Testis (tissue), 3 donors: Measurements from ENCODE around the gene RUBCNL. TPM values are rescaled to one million over a fixed set of nuclear protein-coding genes. Genes with fewer than 3 reads are reported as not detected.
"Not testable (repeated sequence)": the region's sequence is repeated elsewhere in the genome, so short reads cannot be mapped to it uniquely, and the experiment has no call there.

Source experiments
- DNase-seq: peaks from one replicate; pipeline ENCODE4 v3.0.0-alpha.2; 2019
- H3K27ac ChIP-seq, 2 donors: fragments of 200-600 bp; sonication (generic); one replicate each; pipeline ENCODE4 v1.5.1; 2019
- H3K27me3 ChIP-seq: fragments of 200-600 bp; sonication (generic); one replicate; pipeline ENCODE4 v1.5.1; 2019
- H3K36me3 ChIP-seq: fragments of 200-600 bp; sonication (generic); one replicate; pipeline ENCODE4 v1.5.1; 2017; ENCODE audit warnings: low read depth; ENCODE audit errors: missing control alignments
- H3K4me1 ChIP-seq: fragments of 200-600 bp; sonication (generic); one replicate; pipeline ENCODE4 v1.5.1; 2019
- H3K4me3 ChIP-seq, 2 donors: fragments of 200-600 bp; sonication (generic); one replicate each; pipeline ENCODE4 v1.5.1; 2017 to 2019
- H3K9me3 ChIP-seq: fragments of 200-600 bp; sonication (generic); one replicate; pipeline ENCODE4 v1.5.1; 2017
- POLR2A ChIP-seq: fragments of 450-650 bp; IDR thresholded peaks from one replicate; pipeline ENCODE4 v1.6.1; 2017; ENCODE audit warnings: antibody characterized with exemption, mild to moderate bottlenecking, moderate library complexity
- WGBS, 2 donors: methylation state at CpG; one replicate each; pipeline ENCODE4 v1.1.5; 2018; 5-methylcytosine and 5-hydroxymethylcytosine counted together
- intact Hi-C: fragments of 100-400 bp; cut with DNase I; formaldehyde crosslinking; loops from one replicate; pipeline ENCODE4 v1.15.1; 2023; ENCODE audit warnings: low total_unique reads
- polyA plus RNA-seq: library from polyadenylated mRNA; stranded (reverse); fragments of 350-450 nt; fragmentation: Illumina TruSeq; extraction: RNeasy Lipid Tissue Mini Kit (QIAGEN cat#74804); gene quantifications from one replicate; pipeline ENCODE4 v1.2.3, GENCODE V29; 2014; ENCODE audit warnings: low read depth, low replicate concordance; ENCODE audit not compliant: insufficient read depth
- total RNA-seq, 2 donors: library from RNA; depleted of rRNA; stranded (reverse); fragments of >200 nt; gene quantifications; one replicate each; pipeline ENCODE4 v1.2.3, GENCODE V29; 2016
- TF ChIP-seq, protein P1 (sequence below), 3 experiments: fragments of 450-650 bp in 2 of 3; fragments of 200-600 bp in 1 of 3; sonication (generic) in 1 of 3; IDR thresholded peaks; one replicate each; pipeline ENCODE4 v1.5.1; 2016 to 2019; ENCODE audit warnings: antibody characterized with exemption in 3 of 3, mild to moderate bottlenecking in 2 of 3, moderate library complexity in 1 of 3

RUBCNL gene
- total and polyA plus RNA-seq, 3 donors from 2014 or later, result 18.3 to 45.6 (median 36.2) TPM

DNA sequence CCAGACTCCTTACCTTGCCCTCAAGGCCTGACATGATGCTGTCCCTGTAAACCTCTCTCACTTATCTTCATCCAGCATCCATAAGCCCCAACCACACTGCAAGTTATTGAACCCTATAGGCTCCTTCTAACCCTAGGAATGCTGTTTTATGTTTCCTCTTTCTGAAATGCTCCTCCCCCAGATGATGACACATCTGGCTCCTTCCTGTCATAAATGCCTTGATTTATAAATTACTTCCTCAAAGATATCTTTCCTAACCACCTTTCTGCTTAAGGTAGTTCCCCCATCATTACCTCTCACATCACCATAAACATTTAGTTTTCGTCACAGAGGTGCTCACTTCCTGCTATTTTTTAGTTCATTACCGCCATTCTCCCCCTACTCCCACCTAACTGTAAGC lies 12.3 kb downstream of the RUBCNL start:
- 76 to 94% methylated on average over 2 of the region's 2 CpGs for WGBS, 2 donors

DNA sequence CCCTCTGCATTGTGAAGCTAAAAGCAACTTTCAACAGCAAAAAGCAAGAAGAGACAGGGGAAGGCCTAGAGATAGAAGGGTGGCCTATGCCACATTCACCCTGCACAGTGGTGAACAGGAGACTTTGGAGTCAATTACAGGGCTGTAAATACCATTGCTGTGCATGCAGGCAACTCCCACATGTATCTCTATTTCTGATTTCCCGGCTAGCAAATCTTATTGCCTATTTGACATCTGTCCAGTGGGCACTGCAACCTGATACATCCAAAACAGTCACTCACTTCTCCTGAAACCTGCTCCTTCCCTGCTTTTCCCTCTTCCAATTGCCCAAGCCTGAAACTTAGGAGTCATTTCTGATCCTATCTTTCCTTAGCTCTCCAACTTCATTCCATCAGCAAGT lies 13.4 kb downstream of the RUBCNL start:
- no peak for DNase-seq
- Histone ChIP-seq H3K9me3 (no peaks in the 10 kb centered on the region), H3K27me3 (no peaks in the 10 kb centered on the region), H3K4me3 (no peak overlapping the region), H3K36me3 (no peaks in the 10 kb centered on the region), H3K4me1 (peaks cover 5% of the 10 kb centered on the region), H3K27ac (no peak overlapping the region)
- TF ChIP-seq, protein P1, sequence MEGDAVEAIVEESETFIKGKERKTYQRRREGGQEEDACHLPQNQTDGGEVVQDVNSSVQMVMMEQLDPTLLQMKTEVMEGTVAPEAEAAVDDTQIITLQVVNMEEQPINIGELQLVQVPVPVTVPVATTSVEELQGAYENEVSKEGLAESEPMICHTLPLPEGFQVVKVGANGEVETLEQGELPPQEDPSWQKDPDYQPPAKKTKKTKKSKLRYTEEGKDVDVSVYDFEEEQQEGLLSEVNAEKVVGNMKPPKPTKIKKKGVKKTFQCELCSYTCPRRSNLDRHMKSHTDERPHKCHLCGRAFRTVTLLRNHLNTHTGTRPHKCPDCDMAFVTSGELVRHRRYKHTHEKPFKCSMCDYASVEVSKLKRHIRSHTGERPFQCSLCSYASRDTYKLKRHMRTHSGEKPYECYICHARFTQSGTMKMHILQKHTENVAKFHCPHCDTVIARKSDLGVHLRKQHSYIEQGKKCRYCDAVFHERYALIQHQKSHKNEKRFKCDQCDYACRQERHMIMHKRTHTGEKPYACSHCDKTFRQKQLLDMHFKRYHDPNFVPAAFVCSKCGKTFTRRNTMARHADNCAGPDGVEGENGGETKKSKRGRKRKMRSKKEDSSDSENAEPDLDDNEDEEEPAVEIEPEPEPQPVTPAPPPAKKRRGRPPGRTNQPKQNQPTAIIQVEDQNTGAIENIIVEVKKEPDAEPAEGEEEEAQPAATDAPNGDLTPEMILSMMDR (IDR thresholded peaks at IDR 0.05), result no peak
- TF ChIP-seq POLR2A, result no peak
- 44 to 52% methylated on average over 1 of the region's 1 CpG for WGBS, 2 donors
- intact Hi-C loops, result no loop called here

More for the DNA sequence above, 12.3 kb downstream of the RUBCNL start:
- Histone ChIP-seq H3K4me1 (peaks cover 2% of the 10 kb centered on the region), H3K27me3 (no peaks in the 10 kb centered on the region), H3K27ac (no peak overlapping the region), H3K4me3 (no peak overlapping the region), H3K36me3 (no peaks in the 10 kb centered on the region), H3K9me3 (no peaks in the 10 kb centered on the region)
- intact Hi-C loops, result no loop called here
- no peak for DNase-seq
- TF ChIP-seq POLR2A, result no peak

DNA sequence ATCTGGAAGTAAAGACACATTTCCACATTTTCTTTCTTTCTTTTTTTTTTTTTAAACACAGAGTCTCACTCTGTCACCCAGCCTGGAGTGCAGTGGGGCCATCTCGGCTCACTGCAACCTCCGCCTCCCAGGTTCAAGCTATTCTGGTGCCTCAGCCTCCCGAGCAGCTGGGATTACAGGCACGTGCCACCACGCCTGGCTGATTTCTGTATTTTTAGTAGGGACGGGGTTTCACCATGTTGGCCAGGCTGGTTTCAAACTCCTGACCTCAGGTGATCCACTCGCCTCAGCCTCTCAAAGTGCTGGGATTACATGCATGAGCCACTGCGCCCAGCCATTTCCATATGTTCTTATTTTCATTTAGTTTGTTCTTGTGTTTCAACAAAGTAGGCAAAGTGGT lies 14.1 kb downstream of the RUBCNL start:
- H3K4me3 ChIP-seq, DNase-seq, intact Hi-C loops, H3K4me1 ChIP-seq, H3K27me3 ChIP-seq, H3K27ac ChIP-seq, H3K9me3 ChIP-seq, H3K36me3 ChIP-seq: not testable (repeated sequence)
- WGBS, 2 donors, result 92 to 96% methylated on average over 8 of the region's 8 CpGs

DNA sequence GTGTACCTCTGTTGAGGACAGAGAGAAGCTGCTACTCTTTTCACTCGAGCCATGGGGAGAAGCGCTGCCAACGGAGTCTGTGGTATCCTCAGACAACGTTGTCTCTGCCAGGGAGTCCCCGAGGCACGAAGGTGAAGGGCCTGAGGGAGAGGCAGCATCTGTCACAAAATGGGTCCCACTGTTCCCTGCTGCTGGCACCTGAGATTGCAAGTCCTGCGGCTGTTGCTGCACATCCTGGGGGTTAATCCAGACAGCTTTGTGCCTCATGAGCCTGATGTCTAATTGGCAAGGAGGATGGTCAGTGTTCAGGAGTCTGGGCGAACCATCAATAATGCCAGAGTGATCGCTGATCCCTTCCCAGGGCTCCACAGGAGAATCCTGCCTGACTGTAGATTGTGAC lies 15.0 kb downstream of the RUBCNL start:
- Histone ChIP-seq H3K27ac (no peak overlapping the region), H3K27me3 (no peaks in the 10 kb centered on the region), H3K4me3 (no peak overlapping the region), H3K4me1 (peaks cover 5% of the 10 kb centered on the region), H3K36me3 (no peaks in the 10 kb centered on the region), H3K9me3 (no peaks in the 10 kb centered on the region)
- no peak for DNase-seq
- TF ChIP-seq POLR2A, result no peak
- TF ChIP-seq, protein P1 (IDR thresholded peaks at IDR 0.05), result no peak
- intact Hi-C loops, result no loop called here
- 89 to 93% methylated on average over 8 to 9 of the region's 9 CpGs for WGBS, 2 donors

DNA sequence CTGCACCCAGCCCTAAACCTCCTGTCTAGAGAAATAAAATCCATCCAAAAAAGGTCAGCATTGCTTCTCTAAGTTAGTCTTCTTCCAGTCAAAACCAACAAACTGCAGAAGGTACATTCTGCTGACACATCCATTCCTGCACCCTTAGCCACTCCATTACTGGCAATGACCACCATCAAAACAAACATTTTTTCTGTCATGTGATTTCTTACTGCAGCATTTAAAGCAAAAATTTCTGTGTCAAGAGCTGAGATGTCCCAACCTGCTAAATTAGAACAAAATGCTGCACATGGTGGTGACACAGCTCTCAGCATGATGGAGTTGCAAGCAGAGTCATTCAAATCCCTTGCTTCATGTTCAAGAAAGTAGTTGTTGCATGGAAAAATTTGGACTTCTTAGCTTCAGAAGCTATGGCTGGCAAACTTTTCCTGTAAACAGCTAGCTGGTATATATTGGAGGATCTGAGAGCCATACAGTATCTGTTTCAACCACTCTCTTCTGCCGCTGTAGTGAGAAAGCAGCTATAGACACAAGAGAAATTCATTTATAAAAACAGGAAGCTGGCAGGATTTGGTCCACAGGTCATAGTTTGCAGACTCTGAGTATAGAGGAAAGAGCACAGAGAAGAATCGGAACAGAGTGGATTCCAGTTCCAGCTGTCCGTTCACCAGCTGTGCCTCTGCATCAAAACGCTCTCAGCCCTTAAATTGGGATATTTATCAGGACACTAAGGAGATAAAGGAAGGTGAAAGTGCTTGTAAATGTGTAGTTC lies 17.4 kb downstream of the RUBCNL start:
- TF ChIP-seq, protein P1 (IDR thresholded peaks at IDR 0.05), result no peak
- no peak for TF ChIP-seq POLR2A
- Histone ChIP-seq H3K27ac (no peak overlapping the region), H3K36me3 (no peaks in the 10 kb centered on the region), H3K9me3 (no peaks in the 10 kb centered on the region), H3K27me3 (no peaks in the 10 kb centered on the region), H3K4me3 (no peak overlapping the region), H3K4me1 (peaks cover 5% of the 10 kb centered on the region)
- 38 to 48% methylated on average over 4 of the region's 4 CpGs for WGBS, 2 donors
- intact Hi-C loops, result no loop called here
- DNase-seq, result no peak
